Skeletal muscle tissue (tissue), 4 donors: ENCODE measurements around the gene GYS1. TPM values are rescaled to one million over a fixed set of nuclear protein-coding genes. Genes with fewer than 3 reads are reported as not detected.
A peak's percentile ranks its signal among the peaks of the same experiment; 100 is the strongest.
"Not testable (repeated sequence)": the region's sequence is repeated elsewhere in the genome, so short reads cannot be mapped to it uniquely, and the experiment has no call there.

ENCODE experiments used
- H3K27ac ChIP-seq: one replicate; pipeline ENCODE4 v1.7.0; 2013; ENCODE audit warnings: mild to moderate bottlenecking, low read depth, low read length, inconsistent platforms
- H3K27me3 ChIP-seq, 3 donors: one replicate each; pipeline ENCODE4 v1.7.0; 2013; ENCODE audit warnings: low read length in 3 of 3; ENCODE audit not compliant: control insufficient read depth in 3 of 3, insufficient read depth in 3 of 3
- H3K36me3 ChIP-seq, 3 donors: one replicate each; pipeline ENCODE4 v1.7.0; 2013; ENCODE audit warnings: low read length in 3 of 3; ENCODE audit not compliant: control insufficient read depth in 3 of 3, insufficient read depth in 3 of 3
- H3K4me1 ChIP-seq, 3 donors: one replicate each; pipeline ENCODE4 v1.7.0; 2013; ENCODE audit warnings: low read length in 3 of 3, mild to moderate bottlenecking in 3 of 3; ENCODE audit not compliant: control insufficient read depth in 3 of 3, insufficient read depth in 3 of 3
- H3K4me3 ChIP-seq, 3 donors: one replicate each; pipeline ENCODE4 v1.7.0; 2013; ENCODE audit warnings: low read length in 3 of 3
- H3K9ac ChIP-seq, 3 donors: one replicate each; pipeline ENCODE4 v1.7.0; 2013; ENCODE audit warnings: low read length in 3 of 3, mild to moderate bottlenecking in 3 of 3, moderate library complexity in 2 of 3, low read depth in 1 of 3
- H3K9me3 ChIP-seq, 3 donors: one replicate each; pipeline ENCODE4 v1.7.0; 2013; ENCODE audit warnings: low read length in 3 of 3; ENCODE audit not compliant: control insufficient read depth in 3 of 3
- total RNA-seq: library from RNA; depleted of rRNA; stranded (reverse); fragments of >200 nt; gene quantifications from one replicate; pipeline ENCODE4 v1.2.3, GENCODE V29; 2014
- donor health status: Osteomylitis.

Gene GYS1
- total RNA-seq, 1 donor from 2014 or later: 42.8 TPM

GRCh38 chr19:48945817-48946216 is 47.3 kb downstream of the GYS1 start:
- H3K27ac ChIP-seq: no peak overlapping the region
- peaks cover 4 to 10% (median 4%) of the 10 kb centered on the region in 3 donors for H3K4me1 ChIP-seq
- H3K9ac ChIP-seq: no peak overlapping the region
- no peaks in the 10 kb centered on the region for H3K27me3 ChIP-seq
- H3K9me3 ChIP-seq: peaks cover 0 to 2% (median 0%) of the 10 kb centered on the region in 3 donors
- no peak overlapping the region for H3K4me3 ChIP-seq
- H3K36me3 ChIP-seq: no peaks in the 10 kb centered on the region

GRCh38 chr19:48945415-48945814 is 47.7 kb downstream of the GYS1 start:
- H3K9me3 ChIP-seq: peaks cover 0 to 2% (median 0%) of the 10 kb centered on the region in 3 donors
- H3K9ac ChIP-seq: no peak overlapping the region
- H3K4me3 ChIP-seq: no peak overlapping the region
- peaks cover 4 to 10% (median 4%) of the 10 kb centered on the region in 3 donors for H3K4me1 ChIP-seq
- no peak overlapping the region for H3K27ac ChIP-seq
- no peaks in the 10 kb centered on the region for H3K27me3 ChIP-seq
- H3K36me3 ChIP-seq: no peaks in the 10 kb centered on the region

GRCh38 chr19:48943081-48943480 is 50.0 kb downstream of the GYS1 start:
- Histone ChIP-seq H3K36me3 (no peaks in the 10 kb centered on the region), H3K27ac (no peak overlapping the region), H3K27me3 (no peaks in the 10 kb centered on the region), H3K4me1 (peaks cover 4 to 10% (median 4%) of the 10 kb centered on the region in 3 donors), H3K4me3 (no peak overlapping the region), H3K9me3 (peaks cover 0 to 2% (median 0%) of the 10 kb centered on the region in 3 donors), H3K9ac (no peak overlapping the region)

GRCh38 chr19:48940902-48941301 is 52.2 kb downstream of the GYS1 start:
- H3K4me3 ChIP-seq: no peak overlapping the region
- no peaks in the 10 kb centered on the region for H3K4me1 ChIP-seq
- no peaks in the 10 kb centered on the region for H3K36me3 ChIP-seq
- H3K9ac ChIP-seq: no peak overlapping the region
- no peak overlapping the region for H3K27ac ChIP-seq
- H3K9me3 ChIP-seq: peaks cover 0 to 2% (median 0%) of the 10 kb centered on the region in 3 donors
- no peaks in the 10 kb centered on the region for H3K27me3 ChIP-seq

- no peak overlapping the region for H3K9ac ChIP-seq
- H3K36me3 ChIP-seq: no peaks in the 10 kb centered on the region
- peaks cover 3 to 7% (median 5%) of the 10 kb centered on the region in 3 donors for H3K4me1 ChIP-seq
- no peak overlapping the region for H3K27ac ChIP-seq
- H3K4me3 ChIP-seq: no peak overlapping the region
- peaks cover 1 to 15% (median 10%) of the 10 kb centered on the region in 3 donors for H3K27me3 ChIP-seq
- H3K9me3 ChIP-seq: peaks cover 0 to 2% (median 0%) of the 10 kb centered on the region in 3 donors
Measured at GRCh38 chr19:48938256-48938655, 54.9 kb downstream of the GYS1 start.

DNA sequence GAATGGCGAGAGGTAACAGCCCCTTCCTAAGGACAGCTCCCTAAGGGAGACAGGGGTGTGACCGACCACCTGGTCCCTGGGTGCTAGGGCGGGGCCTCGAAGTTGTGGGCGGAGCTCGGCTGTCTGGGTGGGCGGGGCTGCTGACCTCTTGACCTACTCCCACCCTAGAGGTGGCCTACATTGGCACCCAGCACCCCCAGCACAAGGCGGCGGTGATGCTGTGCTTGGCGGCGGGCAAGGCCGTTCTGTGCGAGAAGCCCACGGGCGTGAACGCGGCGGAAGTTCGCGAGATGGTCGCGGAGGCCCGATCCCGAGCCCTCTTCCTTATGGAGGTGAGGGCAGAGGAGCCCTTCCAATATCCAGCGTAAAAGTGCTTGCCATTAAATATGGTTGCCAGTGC is 57.2 kb downstream of the GYS1 start:
- Histone ChIP-seq H3K27me3 (peaks cover 8 to 19% (median 18%) of the 10 kb centered on the region in 3 donors), H3K27ac (no peak overlapping the region), H3K9me3 (no peaks in the 10 kb centered on the region), H3K9ac (no peak overlapping the region), H3K36me3 (no peaks in the 10 kb centered on the region), H3K4me3 (no peak overlapping the region), H3K4me1 (peaks cover 6 to 9% (median 7%) of the 10 kb centered on the region in 3 donors)

GRCh38 chr19:48934837-48935236 is 58.3 kb downstream of the GYS1 start:
- Histone ChIP-seq H3K9me3 (no peaks in the 10 kb centered on the region), H3K9ac (no peak overlapping the region), H3K27ac (no peak overlapping the region), H3K4me3 (no peak overlapping the region), H3K36me3 (no peaks in the 10 kb centered on the region), H3K4me1 (peaks cover 6 to 9% (median 7%) of the 10 kb centered on the region in 3 donors), H3K27me3 (peaks cover 8 to 19% (median 18%) of the 10 kb centered on the region in 3 donors)

DNA sequence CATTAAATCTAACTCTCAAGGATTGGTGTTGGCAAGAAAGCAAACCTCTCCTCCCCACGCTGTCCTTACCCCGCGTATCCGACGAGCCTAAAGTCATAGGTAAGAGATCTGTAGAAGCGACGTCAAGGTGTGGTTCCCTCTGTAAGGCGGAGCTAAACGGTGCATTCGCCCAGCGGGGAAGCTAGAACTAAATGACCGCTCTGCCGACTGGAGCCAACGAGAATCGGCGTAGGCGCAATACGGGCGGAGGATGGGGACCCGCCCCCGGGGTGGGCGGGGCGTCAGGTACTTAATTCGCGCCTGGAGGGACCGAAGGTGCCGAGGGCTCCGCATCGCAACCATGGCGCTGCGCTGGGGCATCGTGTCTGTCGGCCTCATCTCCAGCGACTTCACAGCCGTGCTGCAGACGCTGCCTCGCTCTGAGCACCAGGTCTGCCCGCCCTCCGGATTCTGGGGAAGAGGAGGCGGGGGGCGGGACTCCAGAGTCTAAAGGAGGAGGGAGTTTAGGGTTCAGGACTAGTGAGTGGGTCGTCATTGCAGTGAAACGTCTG is 59.7 kb downstream of the GYS1 start, which contains the start of gene DHDH:
DHDH (plus strand) TSS at position 318 of the 551 bp plus-strand sequence; CDS start at position 341, 23 bp downstream.
- H3K4me3 ChIP-seq: peak within 1 kb of the TSS; percentile 9 to 68 (median 45)

DNA sequence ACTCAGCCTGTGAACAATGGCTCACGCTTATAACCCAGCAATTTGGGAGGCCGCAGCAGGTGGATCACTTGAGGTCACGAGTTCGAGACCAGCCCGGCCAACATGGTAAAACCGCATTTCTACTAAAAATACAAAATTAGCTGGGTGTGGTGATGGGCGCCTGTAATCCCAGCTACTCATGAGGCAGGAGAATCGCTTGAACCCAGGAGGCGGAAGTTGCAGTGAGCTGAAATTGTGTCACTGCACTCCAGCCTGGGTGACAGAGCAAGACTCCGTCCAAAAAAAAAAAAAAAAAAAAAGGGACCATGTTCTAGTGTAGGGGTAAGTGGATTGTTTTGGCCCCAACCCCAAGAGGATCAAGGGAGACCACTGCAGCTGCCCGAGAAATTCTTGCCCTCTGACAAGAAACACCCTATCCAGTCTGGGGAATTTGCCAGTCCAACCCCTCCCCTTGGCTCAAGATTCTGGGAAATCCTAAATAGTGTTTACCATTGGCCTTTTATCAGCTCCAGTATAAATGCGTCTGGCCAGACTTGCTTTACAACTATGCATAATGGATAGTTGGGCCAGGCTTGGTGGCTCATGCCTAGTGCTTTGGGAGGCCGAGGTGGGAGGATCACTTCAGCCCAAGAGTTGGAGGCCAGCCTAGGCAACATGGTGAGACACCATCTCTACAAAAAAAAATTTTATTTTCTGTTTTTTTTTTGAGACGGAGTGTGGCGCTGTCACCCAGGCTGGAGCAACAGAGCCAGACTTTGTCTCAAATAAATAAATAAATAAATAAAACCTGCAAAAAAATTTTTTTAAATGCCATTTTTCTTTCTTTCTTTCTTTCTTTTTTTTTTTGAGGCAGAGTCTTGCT is 64.7 kb downstream of the GYS1 start:
- Histone ChIP-seq H3K27ac (no peak overlapping the region), H3K4me1 (peaks cover 3 to 7% (median 5%) of the 10 kb centered on the region in 3 donors), H3K9me3 (no peaks in the 10 kb centered on the region), H3K27me3 (peaks cover 3 to 11% (median 8%) of the 10 kb centered on the region in 3 donors), H3K4me3 (no peak overlapping the region), H3K9ac (no peak overlapping the region), H3K36me3 (no peaks in the 10 kb centered on the region)

More for the DNA sequence above, 59.7 kb downstream of the GYS1 start, which contains the start of gene DHDH:
- Histone ChIP-seq H3K36me3 (no peaks in the 10 kb centered on the region), H3K4me1 (peaks cover 6 to 9% (median 7%) of the 10 kb centered on the region in 3 donors), H3K27ac (no peak within 1 kb of the TSS), H3K27me3 (peaks cover 8 to 19% (median 18%) of the 10 kb centered on the region in 3 donors), H3K9me3 (no peaks in the 10 kb centered on the region), H3K9ac (peak within 1 kb of the TSS in 2 of 3 donors; percentile 0 to 50)

DNA sequence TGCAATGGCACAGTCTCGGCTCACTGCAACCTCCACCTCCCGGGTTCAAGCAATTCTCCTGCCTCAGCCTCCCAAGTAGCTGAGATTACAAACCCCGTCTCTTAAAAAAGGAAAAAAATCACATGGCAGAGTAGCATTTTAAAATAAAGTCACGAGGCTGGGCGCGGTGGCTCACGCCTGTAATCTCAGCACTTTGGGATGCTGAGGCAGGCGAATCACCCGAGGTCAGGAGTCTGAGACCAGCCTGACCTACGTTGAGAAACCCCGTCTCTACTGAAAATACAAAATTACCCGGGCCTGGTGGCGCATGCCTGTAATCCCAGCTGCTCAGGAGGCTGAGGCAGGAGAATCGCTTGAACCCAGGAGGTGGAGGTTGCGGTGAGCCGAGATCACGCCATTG is 65.4 kb downstream of the GYS1 start:
- not testable (repeated sequence) for H3K4me1 ChIP-seq, H3K36me3 ChIP-seq, H3K9ac ChIP-seq, H3K9me3 ChIP-seq, H3K27me3 ChIP-seq, H3K27ac ChIP-seq, H3K4me3 ChIP-seq
